ENCODE measurements around the gene DDOST. TPM values are rescaled to one million over a fixed set of nuclear protein-coding genes. Genes with fewer than 3 reads are reported as not detected.

Gene DDOST
- polyA plus RNA-seq, 1 donor (not counting 4 experiments of a cell fraction or from before 2014, with no cell fraction given) = 263 TPM

- no peak for TF ChIP-seq EZH2 (IDR thresholded peaks at IDR 0.05; ENCODE audit: low read length)
- TF ChIP-seq CTCF (optimal IDR thresholded peaks at IDR 0.05 in 1 of 3, IDR thresholded peaks at IDR 0.05 in 1 of 3, conservative IDR thresholded peaks at IDR 0.05 in 1 of 3; ENCODE audit: extremely low read depth in 1 of 3, insufficient read depth in 2 of 3, low read length in 3 of 3) = no peak
- H3K9me3 ChIP-seq (ENCODE audit: control insufficient read depth, low read depth, low read length) = no peaks in the 10 kb centered on the region
- no peaks in the 10 kb centered on the region for H3K9me1 ChIP-seq (ENCODE audit: control insufficient read depth, extremely low read depth, insufficient read depth, low read length)
- H3K9ac ChIP-seq (ENCODE audit: control insufficient read depth, extremely low read depth, insufficient read depth, low read length) = no peak overlapping the region
- H4K20me1 ChIP-seq (ENCODE audit: control insufficient read depth, extremely low read depth, insufficient read depth, low read length) = no peaks in the 10 kb centered on the region
- no peak overlapping the region for H3K27ac ChIP-seq (ENCODE audit: control insufficient read depth, insufficient read depth, low read length)
- H2AFZ ChIP-seq (ENCODE audit: control insufficient read depth, low read length) = no peak overlapping the region
- dilution Hi-C loops (cut with MboI; ENCODE audit: extremely low pct_ligation_motif_present, low sequenced_read_pairs) = no loop called here
- FAIRE-seq (no peak), DNase-seq (ENCODE audit: low read depth, low spot score) (no peak)
- no peaks in the 10 kb centered on the region for H3K27me3 ChIP-seq (ENCODE audit: control insufficient read depth, extremely low read depth, insufficient read depth, low read length)
- no peaks in the 10 kb centered on the region for H3K4me1 ChIP-seq (ENCODE audit: control insufficient read depth, extremely low read depth, insufficient read depth, low read length)
- H3K4me2 ChIP-seq (ENCODE audit: control insufficient read depth, extremely low read depth, insufficient read depth, low read depth, low read length) = no peak overlapping the region
- no peak overlapping the region for H3K4me3 ChIP-seq (ENCODE audit: control insufficient read depth in 2 of 3, extremely low read depth in 1 of 3, insufficient read depth in 2 of 3, low read depth in 1 of 3, low read length in 3 of 3)
- H3K79me2 ChIP-seq (ENCODE audit: control insufficient read depth, insufficient read depth, low read length) = no peaks in the 10 kb centered on the region
- peaks cover 29 to 36% of the 10 kb centered on the region in 2 experiments for H3K36me3 ChIP-seq (ENCODE audit: control insufficient read depth in 2 of 2, extremely low read depth in 1 of 2, insufficient read depth in 2 of 2, low read length in 2 of 2)
Measured at GRCh38 chr1:20644416-20644815, 16.8 kb downstream of the DDOST start.

- dilution Hi-C loops (cut with MboI; ENCODE audit: extremely low pct_ligation_motif_present, low sequenced_read_pairs) = no loop called here
- H4K20me1 ChIP-seq (ENCODE audit: control insufficient read depth, extremely low read depth, insufficient read depth, low read length) = no peaks in the 10 kb centered on the region
- no peaks in the 10 kb centered on the region for H3K79me2 ChIP-seq (ENCODE audit: control insufficient read depth, insufficient read depth, low read length)
- no peak overlapping the region for H3K27ac ChIP-seq (ENCODE audit: control insufficient read depth, insufficient read depth, low read length)
- H3K9me3 ChIP-seq (ENCODE audit: control insufficient read depth, low read depth, low read length) = no peaks in the 10 kb centered on the region
- no peaks in the 10 kb centered on the region for H3K9me1 ChIP-seq (ENCODE audit: control insufficient read depth, extremely low read depth, insufficient read depth, low read length)
- H3K27me3 ChIP-seq (ENCODE audit: control insufficient read depth, extremely low read depth, insufficient read depth, low read length) = no peaks in the 10 kb centered on the region
- FAIRE-seq (no peak), DNase-seq (ENCODE audit: low read depth, low spot score) (no peak)
- no peak overlapping the region for H3K4me2 ChIP-seq (ENCODE audit: control insufficient read depth, extremely low read depth, insufficient read depth, low read depth, low read length)
- no peak overlapping the region for H2AFZ ChIP-seq (ENCODE audit: control insufficient read depth, low read length)
- H3K4me1 ChIP-seq (ENCODE audit: control insufficient read depth, extremely low read depth, insufficient read depth, low read length) = no peaks in the 10 kb centered on the region
- H3K9ac ChIP-seq (ENCODE audit: control insufficient read depth, extremely low read depth, insufficient read depth, low read length) = no peak overlapping the region
- TF ChIP-seq CTCF (optimal IDR thresholded peaks at IDR 0.05 in 1 of 3, IDR thresholded peaks at IDR 0.05 in 1 of 3, conservative IDR thresholded peaks at IDR 0.05 in 1 of 3; ENCODE audit: extremely low read depth in 1 of 3, insufficient read depth in 2 of 3, low read length in 3 of 3) = no peak
- no peak for TF ChIP-seq EZH2 (IDR thresholded peaks at IDR 0.05; ENCODE audit: low read length)
- peaks cover 21 to 36% of the 10 kb centered on the region in 2 experiments for H3K36me3 ChIP-seq (ENCODE audit: control insufficient read depth in 2 of 2, extremely low read depth in 1 of 2, insufficient read depth in 2 of 2, low read length in 2 of 2)
- no peak overlapping the region for H3K4me3 ChIP-seq (ENCODE audit: control insufficient read depth in 2 of 3, extremely low read depth in 1 of 3, insufficient read depth in 2 of 3, low read depth in 1 of 3, low read length in 3 of 3)
Measured at GRCh38 chr1:20643080-20643479, 18.1 kb downstream of the DDOST start.

All from keratinocyte (primary cell).